GM12878 (cell line): ENCODE results near the gene CFDP1. TPM values are rescaled to one million over a fixed set of nuclear protein-coding genes. Genes with fewer than 3 reads are reported as not detected.
A peak's percentile ranks its signal among the peaks of the same experiment; 100 is the strongest.

ENCODE experiments used
- ATAC-seq: fragments of 200-7000 bp; cut with Tn5 transposase; 3 replicates; pipeline ENCODE4 v1.9.1; 2020; ENCODE audit warnings: mild to moderate bottlenecking, moderate library complexity
- BruUV-seq: library from RNA; stranded (reverse); fragments of 400-500 nt; replicated peaks from 2 replicates; lab custom pipeline; 2021; lab: Mats Ljungman, UMichigan
- CTCF ChIA-PET: fragments of 300-600 bp; sonication (Branson Sonifier 250); formaldehyde crosslinking; extraction: SDS; loops from one replicate; lab custom pipeline; 2021; ENCODE audit warnings: inconsistent platforms; lab: Yijun Ruan, JAX
- POLR2A ChIA-PET: fragments of 350-600 bp; formaldehyde crosslinking; extraction: SDS; loops from one replicate; lab custom pipeline; 2021; ENCODE audit warnings: inconsistent platforms; lab: Charles Lee
- RAD21 ChIA-PET: fragments of 300-600 bp; sonication (Branson Sonifier 250); formaldehyde crosslinking; loops from one replicate; lab custom pipeline; 2023; ENCODE audit warnings: antibody characterized with exemption; ENCODE audit not compliant: unreplicated experiment; lab: Charles Lee
- SMC1A ChIA-PET: fragments of 300-600 bp; sonication (Branson Sonifier 250); formaldehyde crosslinking; loops from one replicate; lab custom pipeline; 2023; ENCODE audit not compliant: unreplicated experiment, uncharacterized antibody; lab: Charles Lee
- DNase-seq: peaks from one replicate; pipeline ENCODE4 v3.0.0-alpha.2; 2011; ENCODE audit warnings: low read depth, low spot score
- FAIRE-seq: peaks from 3 replicates; lab custom pipeline; 2011; peaks lifted over from hg19 to GRCh38; lab: Jason Lieb, UNC
- H2AFZ ChIP-seq: 2 replicates; pipeline ENCODE4 v1.6.0; 2011; ENCODE audit warnings: low read depth, low read length, control low read depth; ENCODE audit not compliant: control insufficient read depth
- H3K27ac ChIP-seq: 2 replicates; pipeline ENCODE4 v1.5.1; 2011; ENCODE audit warnings: control low read depth; ENCODE audit not compliant: control insufficient read depth, insufficient read depth
- H3K27me3 ChIP-seq, 2 experiments: replicated peaks in 1 of 2; 2 replicates each; pipeline versions ENCODE4 v1.6.0 to v1.6.1; 2011; ENCODE audit warnings: low read length in 1 of 2; ENCODE audit not compliant: control insufficient read depth in 2 of 2, insufficient read depth in 2 of 2
- H3K36me3 ChIP-seq, 2 experiments: 2 replicates each; pipeline ENCODE4 v1.5.1; 2011; ENCODE audit warnings: low read length in 1 of 2; ENCODE audit not compliant: control insufficient read depth in 2 of 2, insufficient read depth in 2 of 2
- H3K4me1 ChIP-seq: 2 replicates; pipeline ENCODE4 v1.6.1; 2011; ENCODE audit warnings: mild to moderate bottlenecking, low read length, moderate library complexity, mixed read lengths; ENCODE audit not compliant: control insufficient read depth, insufficient read depth
- H3K4me2 ChIP-seq: 2 replicates; pipeline ENCODE4 v1.6.0; 2011; ENCODE audit warnings: control low read depth; ENCODE audit not compliant: control insufficient read depth, insufficient read depth
- H3K4me3 ChIP-seq: fragments of 200-600 bp; sonication (generic); 2 replicates; pipeline ENCODE4 v1.5.1; 2016
- H3K79me2 ChIP-seq: 2 replicates; pipeline ENCODE4 v1.6.0; 2011; ENCODE audit warnings: low read length; ENCODE audit not compliant: control insufficient read depth, insufficient read depth
- H3K9ac ChIP-seq: 2 replicates; pipeline ENCODE4 v1.8.0; 2011; ENCODE audit warnings: low read length, control low read depth, mixed read lengths; ENCODE audit not compliant: control insufficient read depth, insufficient read depth
- H3K9me3 ChIP-seq: replicated peaks from 3 replicates; pipeline ENCODE4 v1.5.1; 2011; ENCODE audit warnings: mild to moderate bottlenecking, low read length; ENCODE audit not compliant: control insufficient read depth, insufficient read depth
- H4K20me1 ChIP-seq: 2 replicates; pipeline ENCODE4 v1.6.0; 2011; ENCODE audit not compliant: control insufficient read depth, insufficient read depth
- BHLHE40 ChIP-seq, 2 experiments: fragments of 450-650 bp in 1 of 2; IDR thresholded peaks; 2 replicates each; pipeline ENCODE4 v1.6.1; 2011 to 2017; ENCODE audit warnings: low read depth in 2 of 2, borderline replicate concordance in 1 of 2, improper control_type of control experiment in 1 of 2, low read length in 1 of 2, mild to moderate bottlenecking in 1 of 2
- HDGF ChIP-seq: fragments of 450-650 bp; IDR thresholded peaks from 2 replicates; pipeline ENCODE4 v1.6.1; 2016; ENCODE audit warnings: antibody characterized with exemption
- NFXL1 ChIP-seq: fragments of 450-650 bp; IDR thresholded peaks from 2 replicates; pipeline ENCODE4 v1.6.1; 2017; ENCODE audit warnings: antibody characterized with exemption, mild to moderate bottlenecking, borderline replicate concordance
- NR2F1 ChIP-seq: fragments of 450-650 bp; conservative IDR thresholded peaks from 2 replicates; pipeline ENCODE4 v1.6.1; 2017; ENCODE audit warnings: mild to moderate bottlenecking
- RUNX3 ChIP-seq: IDR thresholded peaks from 2 replicates; pipeline ENCODE4 v1.6.1; 2012; ENCODE audit warnings: low read length, inconsistent platforms
- USF1 ChIP-seq: IDR thresholded peaks from 2 replicates; pipeline ENCODE4 v1.6.1; 2011; ENCODE audit warnings: borderline replicate concordance, low read depth, mild to moderate bottlenecking, moderate library complexity, mixed read lengths, low read length; ENCODE audit not compliant: insufficient read depth; ENCODE audit errors: extremely low read length
- WGBS: methylation state at CpG from one replicate; pipeline ENCODE4 v1.1.6; 2016; ENCODE audit warnings: low lambda C conversion rate; ENCODE audit not compliant: insufficient replicate concordance, insufficient coverage; ENCODE audit errors: missing lambda C conversion rate; 5-methylcytosine and 5-hydroxymethylcytosine counted together
- in situ Hi-C: fragments of 300-500 bp; cut with MboI; formaldehyde crosslinking; loops from 9 replicates; pipeline ENCODE4 v1.14.3; 2018; ENCODE audit warnings: mixed read lengths
- intact Hi-C: fragments of 100-400 bp; cut with micrococcal nuclease; formaldehyde crosslinking; loops from one replicate; pipeline ENCODE4 v1.14.2; 2022; ENCODE audit not compliant: unreplicated experiment
- polyA plus RNA-seq, 11 experiments: library from polyadenylated mRNA; depleted of rRNA in 4 of 11; unstranded in 6 of 11; stranded (reverse) in 5 of 11; fragments of >200 nt; fragmentation: Nextera tagmentation in 4 of 11; fragmentation: Illumina TruSeq in 1 of 11; extraction: Ambion mirVana in 4 of 11; extraction: Trizol in 1 of 11; gene quantifications; 1 replicate in 1 of 11; 2 replicates in 10 of 11; pipeline versions ENCODE4 v1.2.1 to v1.2.3, GENCODE V29; 2011 to 2016; ENCODE audit warnings: inconsistent platforms in 2 of 11, missing spikeins in 2 of 11, low read depth in 1 of 11
- total RNA-seq, 4 experiments: library from RNA; depleted of rRNA in 3 of 4; stranded (reverse); fragments of >200 nt in 3 of 4; fragmentation: Illumina TruSeq in 1 of 4; extraction: Trizol in 1 of 4; gene quantifications; 2 replicates each; pipeline versions ENCODE4 v1.2.1 to v1.2.3, GENCODE V29; 2013 to 2021
- TF ChIP-seq, protein P1 (sequence below): fragments of 450-650 bp; IDR thresholded peaks from 2 replicates; pipeline ENCODE4 v1.6.1; 2017; ENCODE audit warnings: mild to moderate bottlenecking, low read depth, inconsistent platforms; ENCODE audit not compliant: poor library complexity, severe bottlenecking

The CFDP1 gene
- total and polyA plus RNA-seq, 10 of the 15 experiments (the other 5 are each of a cell fraction or from before 2014, with no cell fraction given): 22.3 to 64.8 (median 36.7) TPM

DNA sequence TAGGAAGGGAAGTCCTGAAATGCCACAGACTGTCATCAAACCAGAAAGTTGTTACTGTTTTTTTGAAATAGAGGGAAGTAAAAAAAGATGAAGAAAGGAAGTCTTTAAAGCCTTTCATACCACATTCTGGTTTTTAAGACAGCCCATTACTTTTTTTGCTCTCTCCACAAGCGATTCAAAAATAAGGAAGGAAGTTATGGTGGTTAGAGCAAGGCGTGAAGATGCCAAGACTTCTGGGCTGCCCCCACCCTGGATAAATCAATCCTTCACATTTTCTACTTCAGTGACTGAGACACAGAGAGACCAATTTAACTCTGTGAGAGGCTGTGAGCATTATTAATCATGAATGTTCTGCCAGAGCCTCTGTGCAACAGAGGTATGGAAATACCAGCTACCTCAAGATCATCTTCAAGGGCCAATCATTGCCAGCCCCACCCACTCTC, 99.6 kb downstream of the CFDP1 start:
- FAIRE-seq: no peak
- no peak overlapping the region for H3K4me3 ChIP-seq

More for the DNA sequence above, 99.6 kb downstream of the CFDP1 start:
- Histone ChIP-seq H3K27me3 (no peaks in the 10 kb centered on the region), H2AFZ (no peak overlapping the region), H3K9ac (no peak overlapping the region), H3K9me3 (no peaks in the 10 kb centered on the region), H4K20me1 (no peaks in the 10 kb centered on the region), H3K4me2 (no peak overlapping the region; the same call in 1 of the 2 replicates), H3K79me2 (no peaks in the 10 kb centered on the region), H3K4me1 (peaks cover 12% of the 10 kb centered on the region), H3K36me3 (no peaks in the 10 kb centered on the region)
- ChIA-PET CTCF (interaction anchor here (0.8 to 2.6 kb wide), 2 partner anchors 15 to 100 kb away, joined by 3 to 6 read pairs; no protein-coding TSS in a partner anchor), RAD21 (no interaction called here), POLR2A (no interaction called here)
- 0% methylated on average over 2 of the region's 2 CpGs for WGBS
- intact Hi-C loops (no loop called here), in situ Hi-C loops (no loop called here)
- TF ChIP-seq NFXL1 (no peak), NR2F1 (no peak), HDGF (no peak), RUNX3 (peak; percentile 55), BHLHE40 (IDR thresholded peaks at IDR 0.05; ENCODE audit: borderline replicate concordance in 1 of 2, low read depth in 2 of 2, low read length in 1 of 2) (no peak), USF1 (no peak)
- TF ChIP-seq, protein P1, sequence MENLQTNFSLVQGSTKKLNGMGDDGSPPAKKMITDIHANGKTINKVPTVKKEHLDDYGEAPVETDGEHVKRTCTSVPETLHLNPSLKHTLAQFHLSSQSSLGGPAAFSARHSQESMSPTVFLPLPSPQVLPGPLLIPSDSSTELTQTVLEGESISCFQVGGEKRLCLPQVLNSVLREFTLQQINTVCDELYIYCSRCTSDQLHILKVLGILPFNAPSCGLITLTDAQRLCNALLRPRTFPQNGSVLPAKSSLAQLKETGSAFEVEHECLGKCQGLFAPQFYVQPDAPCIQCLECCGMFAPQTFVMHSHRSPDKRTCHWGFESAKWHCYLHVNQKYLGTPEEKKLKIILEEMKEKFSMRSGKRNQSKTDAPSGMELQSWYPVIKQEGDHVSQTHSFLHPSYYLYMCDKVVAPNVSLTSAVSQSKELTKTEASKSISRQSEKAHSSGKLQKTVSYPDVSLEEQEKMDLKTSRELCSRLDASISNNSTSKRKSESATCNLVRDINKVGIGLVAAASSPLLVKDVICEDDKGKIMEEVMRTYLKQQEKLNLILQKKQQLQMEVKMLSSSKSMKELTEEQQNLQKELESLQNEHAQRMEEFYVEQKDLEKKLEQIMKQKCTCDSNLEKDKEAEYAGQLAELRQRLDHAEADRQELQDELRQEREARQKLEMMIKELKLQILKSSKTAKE: no peak
- TF ChIP-seq, all 136 proteins: peak for 1
- SMC1A ChIA-PET: no interaction called here
- H3K27ac ChIP-seq: no peak overlapping the region
- peak; percentile 42; the same call in 2 of the 3 replicates for ATAC-seq
- BruUV-seq: no TSS peak
- DNase-seq: peak; percentile 19
